B cell (primary cell): ENCODE results near the gene PFN3. TPM values are rescaled to one million over a fixed set of nuclear protein-coding genes. Genes with fewer than 3 reads are reported as not detected.

Source experiments
- ATAC-seq: fragments of 200-7000 bp; cut with Tn5 transposase; one replicate; pipeline ENCODE4 v1.10.0; 2021; ENCODE audit warnings: low read depth, mild to moderate bottlenecking, moderate number of reproducible peaks, moderate library complexity
- CTCF ChIA-PET: fragments of 350-600 bp; sonication (Branson Sonifier 250); formaldehyde crosslinking; loops from one replicate; lab custom pipeline; 2021; ENCODE audit warnings: antibody characterized with exemption, inconsistent platforms; lab: Charles Lee
- POLR2A ChIA-PET: fragments of 350-600 bp; sonication (Branson Sonifier 250); formaldehyde crosslinking; loops from one replicate; lab custom pipeline; 2021; ENCODE audit warnings: antibody characterized with exemption; lab: Charles Lee
- DNase-seq: peaks from one replicate; pipeline ENCODE4 v3.0.0; 2013
- H2AFZ ChIP-seq: 2 replicates; pipeline ENCODE4 v1.6.1; 2012; ENCODE audit warnings: mild to moderate bottlenecking, low read depth, low read length; ENCODE audit not compliant: insufficient read depth, poor library complexity, severe bottlenecking
- H3K27ac ChIP-seq, 2 donors: 1 replicate in 1 of 2; 2 replicates in 1 of 2; pipeline ENCODE4 v1.5.1; 2012 to 2013; ENCODE audit warnings: low read length in 2 of 2, mild to moderate bottlenecking in 2 of 2, moderate library complexity in 1 of 2
- H3K27me3 ChIP-seq, 4 experiments: fragments of 200-600 bp in 1 of 4; sonication (generic) in 1 of 4; replicated peaks in 1 of 4; 1 replicate in 2 of 4; 2 replicates in 2 of 4; pipeline versions ENCODE4 v1.6.1 to v1.7.0; 2013 to 2016; ENCODE audit warnings: low read length in 3 of 4, mild to moderate bottlenecking in 2 of 4, mixed read lengths in 1 of 4, moderate library complexity in 1 of 4; ENCODE audit not compliant: insufficient read depth in 4 of 4, control insufficient read depth in 3 of 4; ENCODE audit errors: control extremely low read depth in 1 of 4
- H3K36me3 ChIP-seq, 2 experiments: replicated peaks in 1 of 2; 1 replicate in 1 of 2; 2 replicates in 1 of 2; pipeline versions ENCODE4 v1.6.1 to v1.7.1; 2013; ENCODE audit warnings: low read length in 1 of 2; ENCODE audit not compliant: insufficient read depth in 2 of 2, control insufficient read depth in 1 of 2; ENCODE audit errors: control extremely low read depth in 1 of 2, extremely low read depth in 1 of 2
- H3K4me1 ChIP-seq, 2 donors: fragments of 200-600 bp in 1 of 2; sonication (generic) in 1 of 2; 1 replicate in 1 of 2; 2 replicates in 1 of 2; pipeline versions ENCODE4 v1.5.1 to v1.6.1; 2013 to 2017; ENCODE audit warnings: low read length in 2 of 2; ENCODE audit not compliant: control insufficient read depth in 2 of 2, insufficient read depth in 2 of 2
- H3K4me2 ChIP-seq: replicated peaks from 2 replicates; pipeline ENCODE3; 2012; ENCODE audit warnings: mild to moderate bottlenecking, low read depth, low read length; ENCODE audit not compliant: poor library complexity, severe bottlenecking
- H3K4me3 ChIP-seq, 5 experiments: fragments of 200-600 bp in 1 of 5; sonication (generic) in 1 of 5; 1 replicate in 3 of 5; 2 replicates in 2 of 5; pipeline versions ENCODE4 v1.5.1 to v1.7.0; 2011 to 2016; ENCODE audit warnings: low read length in 4 of 5, mild to moderate bottlenecking in 4 of 5, low read depth in 2 of 5, control low read depth in 1 of 5, moderate library complexity in 1 of 5; ENCODE audit not compliant: insufficient read depth in 1 of 5; ENCODE audit errors: control extremely low read depth in 1 of 5, extremely low read depth in 1 of 5
- H3K79me2 ChIP-seq: fragments of 200-600 bp; sonication (generic); one replicate; pipeline ENCODE4 v1.6.0; 2016; ENCODE audit warnings: low read length; ENCODE audit not compliant: control insufficient read depth, insufficient read depth
- H3K9ac ChIP-seq: fragments of 200-600 bp; sonication (generic); 2 replicates; pipeline ENCODE4 v1.6.1; 2017; ENCODE audit warnings: mild to moderate bottlenecking, low read length, moderate library complexity
- H3K9me3 ChIP-seq, 3 donors: one replicate each; pipeline versions ENCODE4 v1.6.1 to v1.7.1; 2013; ENCODE audit warnings: low read length in 2 of 3; ENCODE audit not compliant: control insufficient read depth in 2 of 3, insufficient read depth in 1 of 3; ENCODE audit errors: control extremely low read depth in 1 of 3
- H4K20me1 ChIP-seq: 2 replicates; pipeline ENCODE4 v1.6.0; 2012; ENCODE audit warnings: mild to moderate bottlenecking, low read length; ENCODE audit not compliant: insufficient read depth, control insufficient read depth, poor library complexity, severe bottlenecking
- H3K27ac Mint-ChIP-seq: one replicate; pipeline ENCODE4 v1.8.0; 2021; ENCODE audit warnings: mixed read lengths
- H3K27me3 Mint-ChIP-seq: one replicate; pipeline ENCODE4 v1.8.0; 2021; ENCODE audit warnings: mixed read lengths
- H3K4me1 Mint-ChIP-seq: one replicate; pipeline ENCODE4 v1.8.0; 2021; ENCODE audit warnings: mixed read lengths
- H3K4me3 Mint-ChIP-seq: one replicate; pipeline ENCODE4 v1.8.0; 2021; ENCODE audit warnings: mixed read lengths
- H3K9me3 Mint-ChIP-seq: one replicate; pipeline ENCODE4 v1.8.0; 2022; ENCODE audit warnings: mixed read lengths; ENCODE audit not compliant: insufficient read depth
- CTCF ChIP-seq: fragments of 200-600 bp; IDR thresholded peaks from one replicate; pipeline ENCODE4 v1.8.0; 2022; ENCODE audit warnings: antibody characterized with exemption, mild to moderate bottlenecking
- EZH2 ChIP-seq: IDR thresholded peaks from 2 replicates; pipeline ENCODE4 v1.6.1; 2012; ENCODE audit warnings: borderline replicate concordance, low read depth, mild to moderate bottlenecking, moderate library complexity, low read length; ENCODE audit not compliant: insufficient read depth, poor library complexity, severe bottlenecking
- WGBS: methylation state at CpG from one replicate; pipeline ENCODE4 v1.1.5; 2013; ENCODE audit warnings: missing lambda C conversion rate; ENCODE audit not compliant: insufficient coverage; 5-methylcytosine and 5-hydroxymethylcytosine counted together
- intact Hi-C: fragments of 100-400 bp; cut with micrococcal nuclease; formaldehyde crosslinking; loops from one replicate; pipeline ENCODE4 v1.10.0; 2022
- polyA plus RNA-seq: library from polyadenylated mRNA; depleted of rRNA; stranded (reverse); fragments of >200 nt; gene quantifications from 2 replicates; pipeline ENCODE4 v1.2.3, GENCODE V29; 2012
- total RNA-seq, 2 donors: library from RNA; stranded (reverse); fragments of 120-200 nt in 1 of 2; gene quantifications; 1 replicate in 1 of 2; 2 replicates in 1 of 2; pipeline versions ENCODE4 v1.2.3 to v1.2.4, GENCODE V29; 2013 to 2022

The PFN3 gene
- total and polyA plus RNA-seq, 2 donors (not counting 1 experiment from before 2014, with no cell fraction given), result not detected

- no peaks in the 10 kb centered on the region for H3K27me3 Mint-ChIP-seq
- ChIA-PET CTCF (interaction anchor here (0.6 to 5.5 kb wide), 20 partner anchors 8 to 101 kb away, joined by 3 to 60 read pairs (median 5); partner anchors contain the start of genes LMAN2 and RGS14), POLR2A (interaction anchor here (0.8 to 1.4 kb wide), 4 partner anchors 9 to 85 kb away, joined by 3 to 8 read pairs (median 4); partner anchors contain the start of gene LMAN2)
- H3K4me2 ChIP-seq, result peak overlapping the region; percentile 66
- H3K9me3 ChIP-seq, result no peaks in the 10 kb centered on the region
- no peak overlapping the region for H3K9ac ChIP-seq
- H3K36me3 ChIP-seq, result peaks cover 0 to 62% of the 10 kb centered on the region in 2 experiments
- peak overlapping the region; percentile 68 for H3K27ac Mint-ChIP-seq
- intact Hi-C loops, result loop anchor here (2.0 kb wide), 1 partner anchor 13 kb away; the partner anchor contains the start of gene RGS14
- H4K20me1 ChIP-seq, result peaks cover 71% of the 10 kb centered on the region
- no peaks in the 10 kb centered on the region for H3K27me3 ChIP-seq
- no peak for DNase-seq
- peaks cover 17% of the 10 kb centered on the region for H3K79me2 ChIP-seq
- H3K9me3 Mint-ChIP-seq, result no peaks in the 10 kb centered on the region
- peak overlapping the region; percentile 41 for H3K4me3 Mint-ChIP-seq
- H3K27ac ChIP-seq, result no peak overlapping the region
- 75% methylated on average over 8 of the region's 11 CpGs for WGBS
- ATAC-seq, result no peak
- H2AFZ ChIP-seq, result no peak overlapping the region
- H3K4me1 ChIP-seq, result peaks cover 35 to 38% of the 10 kb centered on the region in 2 donors
- TF ChIP-seq EZH2 (no peak), CTCF (no peak)
- H3K4me3 ChIP-seq, result no peak overlapping the region
- peaks cover 46% of the 10 kb centered on the region for H3K4me1 Mint-ChIP-seq
These were observed 30.6 kb downstream of the PFN3 start for GRCh38 chr5:177369645-177370440.
